ENCODE data around the gene OR5H2. TPM values are rescaled to one million over a fixed set of nuclear protein-coding genes. Genes with fewer than 3 reads are reported as not detected.

Gene OR5H2
- total and polyA plus RNA-seq, 2 of the 8 experiments (the other 6 are each of a cell fraction or from before 2014, with no cell fraction given) = not detected

GRCh38 chr3:98233468-98233867 lies 48.8 kb upstream of the OR5H2 start (continued):
- TF ChIP-seq NRF1 (IDR thresholded peaks at IDR 0.05; ENCODE audit: low read depth, low read length) (no peak), GTF2F1 (IDR thresholded peaks at IDR 0.05; ENCODE audit: borderline replicate concordance, low read depth, low read length) (no peak), EGR1 (IDR thresholded peaks at IDR 0.05; ENCODE audit: borderline replicate concordance, low read depth, low read length) (no peak)
